HG02885 (cell line): ENCODE results near the gene RNF207.

Source experiments
- ATAC-seq: cut with Tn5 transposase; IDR thresholded peaks from one replicate; pipeline ENCODE4 v1.9.1; 2021; ENCODE audit warnings: mild to moderate bottlenecking; ENCODE audit not compliant: unreplicated experiment, poor library complexity

The RNF207 gene

DNA sequence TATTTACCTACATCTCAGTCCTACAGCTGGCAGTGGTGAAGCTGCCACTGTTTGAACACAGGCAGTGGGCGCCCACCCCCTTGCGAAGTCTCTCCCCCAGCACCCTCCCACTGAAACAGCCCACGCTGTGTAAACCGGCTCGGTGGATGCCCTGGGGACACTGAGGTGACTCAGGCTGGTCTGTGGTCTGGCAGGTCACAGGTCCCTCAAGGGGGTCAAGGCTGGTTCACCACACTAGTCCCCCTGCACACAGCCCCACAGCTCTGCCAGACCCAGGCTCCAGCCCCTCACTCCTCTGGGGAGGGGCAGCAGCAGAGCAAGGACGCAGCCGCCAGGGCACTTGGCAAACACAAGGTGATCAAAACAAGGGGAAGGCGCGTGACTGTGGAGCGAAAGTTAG lies 33.4 kb upstream of the RNF207 start:
- ATAC-seq, result no peak

DNA sequence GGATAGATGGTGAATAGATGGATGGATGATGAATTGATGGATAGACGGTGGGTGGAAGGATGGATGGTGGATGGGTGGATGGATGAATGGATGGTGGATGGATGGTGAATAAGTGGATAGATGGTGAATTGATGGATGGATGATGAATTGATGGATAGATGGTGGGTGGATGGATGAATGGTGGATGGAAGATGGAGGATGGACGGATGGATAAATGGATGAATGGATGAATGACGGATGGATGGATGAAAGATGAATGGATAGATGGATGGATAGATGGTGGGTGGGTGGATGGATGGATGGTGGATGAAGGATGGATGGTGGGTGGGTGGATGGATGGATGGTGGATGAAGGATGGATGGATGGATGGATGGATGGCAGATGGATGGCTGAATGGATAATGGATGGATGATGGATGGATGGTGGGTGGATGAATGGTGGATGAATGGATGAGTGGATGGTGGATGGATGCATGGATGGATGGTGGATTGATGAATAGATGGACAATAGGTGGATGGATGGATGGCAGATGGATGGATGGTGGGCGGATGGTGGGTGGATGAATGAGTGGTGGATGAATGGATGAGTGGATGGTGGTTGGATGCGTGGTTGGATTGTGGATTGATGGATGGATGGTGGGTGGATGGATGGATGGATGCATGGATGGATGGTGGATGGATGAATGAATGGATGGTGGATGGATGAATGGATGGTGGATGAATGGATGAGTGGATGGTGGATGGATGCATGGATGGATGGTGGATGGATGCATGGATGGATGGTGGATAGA lies 31.1 kb upstream of the RNF207 start:
- no peak for ATAC-seq

DNA sequence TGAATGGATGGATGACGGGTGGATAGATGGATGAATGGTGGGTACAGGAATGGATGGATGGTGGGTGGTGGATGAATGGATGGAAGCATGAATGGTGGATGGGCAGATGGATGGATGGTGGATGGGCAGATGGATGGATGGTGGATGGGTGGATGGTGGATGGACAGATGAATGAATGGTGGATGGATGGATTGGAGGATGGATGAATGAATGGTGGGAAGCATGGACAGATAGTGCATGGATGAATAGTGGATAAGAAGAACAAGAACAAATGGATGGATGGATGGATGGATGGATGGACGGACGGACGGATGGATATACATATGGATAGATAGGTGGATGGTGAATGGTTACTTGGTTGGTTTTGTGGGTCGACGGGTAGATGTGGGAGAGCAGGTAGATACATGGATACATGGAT lies 30.5 kb upstream of the RNF207 start:
- no peak for ATAC-seq

DNA sequence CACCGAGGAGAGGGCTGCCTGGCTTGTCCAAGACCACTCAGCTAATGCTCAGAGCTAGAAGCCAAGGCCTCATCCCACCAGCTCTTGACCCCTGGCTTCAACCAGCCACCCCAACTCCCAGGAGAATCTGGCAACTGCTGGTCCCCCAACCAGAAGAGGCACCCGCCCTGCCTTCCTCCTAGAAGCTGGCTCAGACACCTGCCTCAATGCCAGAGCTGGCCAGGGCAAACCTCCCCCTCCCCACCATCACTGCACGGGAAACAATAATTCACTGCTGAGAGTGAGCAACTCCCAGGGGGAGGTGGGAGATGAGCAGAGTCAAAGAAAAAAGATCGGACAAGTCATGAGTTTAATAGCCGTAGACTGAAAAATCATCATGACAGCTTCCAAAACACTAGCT lies 29.1 kb upstream of the RNF207 start:
- no peak for ATAC-seq

DNA sequence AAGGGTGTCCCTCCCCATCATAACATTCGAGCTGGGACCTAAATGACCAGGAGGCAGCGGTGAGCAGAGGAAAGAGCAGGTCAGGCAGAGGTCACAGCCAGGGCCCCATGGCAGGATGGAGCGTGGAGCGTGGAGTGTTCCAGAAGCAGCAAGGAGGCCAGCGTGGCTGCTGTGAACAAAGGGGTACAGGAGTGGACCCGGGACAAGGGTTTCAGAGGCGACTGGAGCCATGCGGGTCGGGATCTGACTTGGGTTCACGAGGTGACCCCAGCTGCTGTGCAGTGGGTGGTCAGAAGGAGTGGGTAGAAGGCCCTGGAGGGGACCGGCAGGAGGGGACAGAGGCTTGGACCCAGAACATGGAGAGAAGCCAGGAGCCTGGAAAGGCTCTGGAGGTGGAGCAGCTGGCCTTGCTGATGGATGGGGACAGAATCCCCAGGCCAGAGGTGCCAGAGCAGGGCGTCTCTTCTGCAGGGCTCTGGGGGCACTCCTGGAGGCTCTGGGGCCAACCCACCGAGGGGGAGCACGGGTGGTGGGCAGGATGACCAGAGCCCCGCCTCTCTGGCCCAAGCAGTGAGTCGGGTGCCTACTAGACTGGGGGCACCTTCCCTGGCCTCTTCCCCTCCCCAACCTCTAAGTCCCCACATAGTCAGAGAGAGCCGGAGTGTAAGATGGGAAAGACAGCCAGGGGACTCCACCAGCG lies 28.1 kb upstream of the RNF207 start:
- no peak for ATAC-seq

DNA sequence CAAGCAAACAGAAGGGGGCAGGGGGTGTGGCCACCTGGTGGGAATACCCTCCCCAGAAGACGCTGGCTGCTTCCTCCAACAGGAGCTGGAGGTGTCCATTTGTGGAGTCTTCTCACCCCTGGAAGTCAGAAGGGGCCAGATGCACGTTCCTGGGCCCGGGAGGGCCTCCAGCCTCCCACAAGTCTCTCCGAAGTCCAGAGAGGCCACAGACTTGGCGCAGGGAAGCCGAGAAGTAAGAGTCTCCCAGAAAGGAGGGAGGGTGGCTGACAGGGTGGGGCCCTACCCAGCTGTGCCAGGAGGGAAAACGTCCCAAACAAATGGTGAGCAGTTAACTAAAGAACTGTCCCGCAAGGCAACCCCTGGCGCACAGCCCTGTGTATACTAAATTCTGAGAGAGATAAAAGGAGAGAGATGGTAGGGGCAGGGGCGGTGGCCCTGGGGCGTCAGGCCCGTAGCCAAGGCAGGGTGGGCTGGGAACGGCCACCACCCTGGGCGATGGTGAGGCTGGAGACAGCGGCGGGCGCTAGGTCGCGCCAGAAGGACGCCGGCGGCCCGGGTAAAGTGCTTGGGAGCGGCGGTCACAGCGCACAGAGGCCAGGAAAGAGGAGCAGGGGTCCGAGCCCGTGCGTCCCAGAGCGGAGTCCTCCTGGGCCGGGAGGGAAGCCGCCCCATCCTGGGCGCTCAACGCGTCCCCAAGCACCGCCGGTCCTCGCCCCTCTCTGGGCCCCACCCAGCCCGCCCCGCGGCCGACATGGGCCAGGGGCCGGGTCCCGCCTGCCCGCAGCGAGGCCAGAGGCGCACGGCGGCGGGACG lies 27.0 kb upstream of the RNF207 start:
- no peak for ATAC-seq

DNA sequence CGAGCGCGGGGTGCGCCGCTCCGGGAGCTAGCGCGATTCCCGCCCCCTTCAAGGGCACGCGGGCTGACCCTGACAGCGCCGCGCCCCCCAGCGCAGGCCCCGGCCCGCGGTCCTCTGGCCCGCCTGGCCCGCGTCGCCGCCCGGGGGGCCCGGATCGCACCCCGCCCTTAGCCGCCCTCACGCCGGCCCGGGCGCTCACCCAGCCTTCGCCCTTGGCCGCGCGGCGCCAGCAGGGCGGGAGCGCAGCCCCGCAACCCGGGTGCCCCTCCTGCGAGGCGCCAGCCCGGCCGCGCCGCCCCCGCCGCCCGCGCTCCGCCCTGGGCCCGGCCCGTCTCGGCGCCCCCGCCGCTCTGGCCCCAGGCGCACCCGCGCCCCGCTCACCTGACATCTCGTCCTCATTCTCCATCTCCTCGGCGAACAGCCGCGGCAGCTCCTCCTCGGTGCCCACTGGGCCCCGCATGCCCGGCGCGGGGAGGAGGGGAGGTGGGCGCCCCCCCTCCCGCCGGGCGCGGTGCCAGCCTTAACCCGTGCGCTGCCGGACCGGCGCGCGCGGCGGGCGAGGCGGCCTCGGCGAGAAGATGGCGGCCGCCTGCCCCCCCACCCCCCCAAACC lies 26.2 kb upstream of the RNF207 start:
- ATAC-seq, result no peak

DNA sequence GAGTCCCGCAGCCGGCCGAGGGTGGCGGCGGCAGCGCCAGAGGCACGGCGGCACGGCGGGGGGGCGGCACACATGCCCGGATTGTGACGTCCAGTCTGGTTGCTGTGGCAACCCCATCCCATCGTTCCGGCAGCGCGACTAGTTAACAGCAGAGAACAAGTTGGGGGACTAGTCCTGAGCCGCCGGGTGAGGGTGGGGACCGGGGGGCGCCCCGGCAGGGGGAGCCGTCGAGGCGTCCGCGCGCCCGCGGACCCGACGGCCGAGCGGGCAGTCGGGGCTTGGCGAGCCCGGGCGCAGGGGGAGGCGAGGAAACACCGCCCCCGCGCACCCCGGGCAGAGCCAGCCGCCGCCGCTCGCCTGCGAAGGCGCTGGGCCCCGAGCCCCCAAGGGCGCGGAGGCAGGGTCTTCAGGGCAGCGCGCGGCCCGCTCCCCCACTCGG lies 25.6 kb upstream of the RNF207 start, which contains the start of gene CHD5:
TSS of gene CHD5 (minus strand) at position 54 of the 439 bp plus-strand sequence. CDS start 298 bp downstream, outside the sequence.
- no peak for ATAC-seq

DNA sequence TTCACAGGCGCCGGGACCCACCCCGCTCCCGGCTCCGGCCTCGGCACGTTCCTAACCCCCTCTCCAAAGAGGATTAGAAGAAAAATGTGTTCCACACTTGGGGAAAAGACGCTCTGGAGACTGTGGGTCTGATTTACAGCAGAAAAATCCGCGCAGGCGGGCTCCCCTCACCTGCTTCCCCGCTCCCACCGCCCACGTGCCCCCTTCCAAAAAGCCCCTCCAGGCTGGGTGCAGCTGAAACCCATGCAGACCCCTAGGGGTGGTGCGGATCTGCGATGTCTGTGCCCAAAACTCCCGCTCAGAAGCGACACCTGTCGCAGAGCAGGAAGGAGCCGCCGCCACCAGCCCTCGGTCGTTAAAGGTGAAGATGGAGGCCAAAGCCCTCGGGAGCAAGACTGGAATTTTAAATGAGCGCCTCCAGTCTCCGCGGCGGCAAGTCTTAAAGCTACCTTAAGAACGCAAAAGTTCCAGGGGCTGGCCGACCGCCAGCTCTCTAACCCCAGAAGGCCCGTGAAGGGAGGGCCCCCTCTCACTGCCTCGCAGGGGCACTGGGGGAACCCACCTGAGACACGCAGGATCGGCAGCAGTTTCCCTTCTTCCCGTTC lies 25.1 kb upstream of the RNF207 start:
- ATAC-seq, result no peak

DNA sequence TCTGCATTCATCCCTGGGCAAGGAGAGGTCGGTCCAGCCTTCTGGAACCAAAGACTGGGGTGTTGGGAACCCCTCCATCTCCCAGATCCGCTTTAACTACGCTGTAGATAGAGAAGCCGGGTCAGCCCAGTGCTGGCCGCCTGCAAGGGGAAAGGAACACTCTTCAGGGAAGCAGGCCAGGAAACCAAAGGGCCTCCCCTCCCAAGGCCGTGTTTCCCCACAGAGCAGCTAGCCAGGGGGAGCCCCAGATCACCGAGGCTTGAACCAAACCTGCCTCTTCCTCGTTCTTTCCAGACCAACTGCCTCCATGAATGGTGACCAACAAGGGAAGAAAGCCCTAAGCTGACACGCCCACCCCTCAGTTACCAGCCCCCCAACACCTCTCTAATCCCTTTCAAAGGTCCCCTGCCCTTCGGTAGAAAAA lies 24.6 kb upstream of the RNF207 start:
- no peak for ATAC-seq

DNA sequence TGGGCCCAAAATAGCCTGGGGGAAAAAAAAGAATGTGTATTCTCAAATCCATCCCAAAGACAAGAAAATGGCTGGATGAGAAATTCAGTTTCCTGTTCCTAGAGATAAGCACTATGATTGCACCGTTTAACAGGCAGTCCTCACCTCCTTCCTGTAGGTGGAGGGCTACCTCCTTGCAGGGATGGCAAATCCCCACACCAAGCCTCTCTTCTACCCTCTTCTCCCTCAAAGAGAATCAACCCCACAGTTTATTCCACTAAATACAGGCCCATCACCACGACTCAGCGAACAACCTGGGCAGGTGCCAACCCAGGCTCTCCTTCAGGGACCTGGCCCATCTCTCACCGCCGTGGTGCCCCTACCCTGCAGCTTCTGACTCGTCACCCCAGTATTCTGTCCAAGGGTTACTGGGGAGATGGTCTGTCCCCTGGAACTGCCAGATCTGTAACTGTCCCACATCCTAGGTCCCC lies 22.4 kb upstream of the RNF207 start:
- ATAC-seq, result no peak

DNA sequence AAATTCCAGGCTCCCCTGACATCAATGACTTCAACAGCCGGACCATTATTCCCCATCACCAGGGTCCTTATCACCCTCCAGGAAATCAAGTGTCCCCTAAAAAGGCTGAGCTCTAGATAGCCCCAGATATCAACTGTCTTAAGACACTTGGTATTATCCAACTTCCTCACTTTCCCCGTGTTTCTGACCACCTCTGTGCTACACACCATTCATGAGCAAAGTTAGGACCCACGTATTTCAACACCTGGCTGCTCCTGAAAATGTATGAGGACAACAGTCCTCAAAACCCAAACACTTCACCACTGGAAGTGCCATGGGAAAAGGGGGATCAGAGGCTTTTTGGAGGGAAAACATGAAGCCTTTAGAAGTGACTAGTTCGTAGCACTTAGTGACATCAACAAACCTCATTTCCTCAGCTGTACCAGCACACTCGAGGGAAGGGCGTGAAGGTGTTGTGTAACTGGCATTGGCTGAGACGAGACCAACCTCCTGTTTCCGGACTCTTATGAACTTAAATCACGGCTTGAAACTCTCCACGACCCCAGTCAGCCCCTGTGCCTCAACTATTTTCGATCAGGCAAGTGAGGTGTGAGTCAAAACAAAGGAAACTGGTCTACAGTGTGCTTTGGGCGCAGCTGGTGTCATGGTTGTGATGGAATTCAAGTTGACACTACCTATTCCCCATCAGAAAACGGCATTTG lies 21.7 kb upstream of the RNF207 start:
- ATAC-seq, result no peak

DNA sequence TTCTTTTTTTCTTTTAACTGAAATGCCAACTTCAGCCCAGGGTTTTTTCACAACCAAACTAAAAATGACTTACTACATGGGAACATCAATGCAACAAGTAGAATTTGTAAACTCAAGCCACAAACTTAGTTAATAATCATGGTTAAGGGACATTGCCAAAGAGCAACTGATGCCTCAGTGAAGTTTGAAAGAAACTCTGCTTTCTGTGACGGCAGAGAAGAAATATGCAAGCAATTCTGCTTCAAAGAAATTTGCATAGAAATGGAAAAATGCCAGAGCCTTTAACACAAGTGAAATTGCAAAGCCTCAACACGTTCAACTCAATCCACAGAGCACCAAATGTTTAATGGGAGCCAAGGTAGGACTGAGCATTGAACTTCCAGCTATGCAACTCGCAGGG lies 20.8 kb upstream of the RNF207 start:
- ATAC-seq, result no peak

DNA sequence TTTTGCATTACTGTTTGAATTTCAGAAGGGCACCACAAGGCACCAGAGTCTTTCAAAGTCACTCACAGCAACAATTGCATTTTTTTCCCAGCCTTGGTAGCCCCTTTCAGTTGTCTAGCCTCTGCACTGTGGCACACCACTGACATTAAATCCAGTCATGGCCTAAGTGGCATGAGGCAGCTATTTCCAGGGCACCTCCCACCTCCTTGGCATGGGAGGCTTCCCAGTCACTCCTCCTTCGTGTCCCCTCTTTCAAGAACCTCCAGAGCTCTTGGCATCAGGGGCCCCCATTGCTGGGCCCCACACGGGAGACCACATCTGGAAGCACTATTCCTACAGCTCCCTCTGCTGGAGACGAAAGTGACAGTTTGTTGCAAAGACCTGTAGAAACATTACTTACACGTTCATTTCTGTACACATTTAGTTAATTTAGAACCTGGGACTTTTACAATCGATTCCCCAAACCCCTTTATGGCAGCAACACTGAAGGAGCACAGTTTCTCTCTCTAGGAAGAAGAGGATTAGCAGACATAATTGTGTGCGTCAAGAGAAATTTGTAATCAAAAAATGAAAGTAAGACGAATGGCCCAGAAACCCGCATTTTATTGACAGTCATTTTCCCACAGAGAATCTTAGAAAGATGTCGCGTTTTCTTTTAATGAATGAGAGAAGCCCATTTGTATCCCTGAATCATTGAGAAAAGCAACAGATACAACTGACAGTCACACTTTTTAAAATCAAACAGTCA lies 20.1 kb upstream of the RNF207 start:
- ATAC-seq, result no peak

DNA sequence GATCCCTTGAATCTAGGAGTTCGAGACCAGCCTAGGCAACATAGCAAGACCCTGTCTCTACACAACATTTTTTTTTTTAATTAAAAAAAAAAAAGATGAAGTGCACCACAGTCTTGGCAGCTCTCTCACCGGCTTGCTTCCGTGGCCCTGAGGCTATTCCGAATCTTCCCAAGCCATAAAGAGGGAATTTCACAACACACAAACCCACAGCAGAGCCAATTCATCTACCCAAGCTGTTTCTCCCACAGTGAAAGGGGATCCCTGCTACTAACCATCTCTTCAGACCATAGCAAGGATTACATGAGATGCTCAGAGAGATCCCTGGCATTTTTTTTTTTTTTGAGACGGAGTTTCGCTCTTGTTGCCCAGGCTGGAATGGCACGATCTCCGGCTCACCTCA lies 17.5 kb upstream of the RNF207 start:
- ATAC-seq, result no peak

DNA sequence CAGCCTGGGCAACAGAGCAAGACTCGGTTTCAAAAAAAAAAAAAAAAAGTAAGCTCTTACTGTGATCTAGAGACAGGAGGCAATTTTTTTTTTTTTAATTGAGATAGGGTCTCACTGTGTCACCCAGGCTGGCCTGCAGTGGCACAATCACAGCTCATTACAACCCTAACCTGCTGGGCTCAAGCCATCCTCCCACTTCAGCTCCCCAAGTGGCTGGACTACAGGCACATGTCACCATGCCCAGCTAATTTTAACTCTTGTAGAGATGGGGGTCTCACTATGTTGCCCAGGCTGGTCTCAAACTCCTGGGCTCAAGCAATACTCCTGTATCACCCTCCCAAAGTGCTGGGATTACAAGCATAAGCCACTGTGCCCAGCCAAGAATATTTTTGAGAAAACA lies 14.0 kb upstream of the RNF207 start:
- ATAC-seq, result no peak

DNA sequence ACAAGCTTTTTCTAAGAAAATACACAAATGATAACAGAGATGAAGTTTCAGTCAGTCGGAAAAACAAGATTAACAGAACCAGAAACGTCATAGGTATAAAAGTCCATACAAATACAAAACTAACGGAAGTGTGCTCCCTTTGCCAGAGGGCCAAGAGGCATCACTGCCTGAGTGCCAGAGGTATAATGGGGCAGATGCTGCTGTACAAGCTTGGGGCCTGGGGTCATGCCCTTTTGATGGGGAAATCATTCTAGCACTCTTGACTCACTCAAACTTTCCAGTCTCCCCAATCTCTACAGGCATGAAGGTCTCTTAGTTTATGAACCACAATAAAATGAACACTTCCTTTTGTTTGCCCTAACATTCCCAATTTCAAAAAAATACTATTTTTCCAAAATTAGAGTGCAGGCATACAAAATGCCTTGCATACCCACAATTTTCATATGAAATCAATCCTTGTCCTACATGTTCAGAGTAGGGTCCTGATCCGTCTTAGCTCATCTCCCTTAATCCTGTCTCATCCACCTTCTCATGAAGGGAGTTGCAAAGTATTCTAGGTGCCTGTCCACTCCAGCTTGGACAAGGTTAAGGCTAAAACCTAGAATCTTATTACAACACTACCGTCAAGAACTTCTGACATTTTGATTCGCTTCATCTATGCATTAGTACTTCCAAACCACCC lies 8.0 kb upstream of the RNF207 start:
- no peak for ATAC-seq

DNA sequence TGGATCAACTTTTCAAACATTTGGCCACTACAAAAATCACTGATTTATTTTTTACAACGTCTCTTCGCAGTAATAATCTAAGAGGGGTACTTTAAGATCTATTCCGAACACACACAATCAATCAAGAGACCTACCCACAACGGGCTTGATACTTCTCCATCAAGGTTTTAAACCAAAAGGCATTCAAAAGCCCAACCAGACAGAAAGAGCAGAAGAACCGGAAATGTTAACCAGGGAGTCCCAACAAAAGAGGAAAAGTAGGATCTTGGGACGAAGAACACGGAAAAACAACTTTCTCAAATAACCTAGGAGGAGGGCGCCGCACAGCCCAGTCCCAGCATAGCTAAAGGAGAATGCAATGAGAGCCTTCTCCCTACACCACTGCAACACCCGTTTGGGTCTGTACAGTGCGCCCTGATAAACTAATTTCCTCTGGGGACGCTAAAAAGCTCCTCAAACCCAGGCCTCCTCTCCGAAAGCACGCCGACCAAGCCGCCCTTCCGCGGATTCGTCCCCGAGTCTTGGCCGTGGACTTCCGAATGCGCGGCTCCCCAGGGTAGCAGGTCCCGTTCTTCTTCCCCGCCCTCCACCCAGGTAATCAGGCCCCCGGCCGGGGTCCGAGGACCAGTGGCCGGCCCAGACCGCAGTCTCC lies 7.1 kb upstream of the RNF207 start:
- ATAC-seq, result peak; percentile 26
